Measurements from ENCODE around the gene PSMA5.

Gene PSMA5

GRCh38 chr1:109427171-109427467 lies 871 bp upstream of the PSMA5 start:
- TF ChIP-seq CTCF (IDR thresholded peaks at IDR 0.05; ENCODE audit: low read depth, low read length) = no peak
- DNase-seq (ENCODE audit: extremely low read depth, low read depth) = no peak

GRCh38 chr1:109425391-109426280 lies 612 bp downstream of the PSMA5 start:
- no peak for TF ChIP-seq CTCF (IDR thresholded peaks at IDR 0.05; ENCODE audit: low read depth, low read length)
- DNase-seq (ENCODE audit: extremely low read depth, low read depth) = no peak

DNA sequence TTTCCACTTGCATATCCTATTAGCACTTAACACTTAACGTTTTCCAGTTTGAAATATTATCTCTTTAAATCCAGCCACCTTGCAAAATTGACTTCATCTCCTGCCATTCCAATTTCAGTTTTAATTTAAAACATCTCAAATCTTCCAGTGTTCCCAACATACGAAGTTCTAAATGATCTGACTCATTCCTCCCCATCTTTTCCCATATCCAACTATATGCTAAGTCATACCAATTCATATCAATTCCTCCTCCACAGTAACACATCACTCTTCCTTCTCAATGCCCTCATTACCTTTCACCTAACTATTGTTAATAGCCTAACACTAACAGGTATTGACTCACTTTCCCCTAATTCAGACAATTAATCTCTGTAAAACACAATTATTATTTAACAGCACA lies 2.8 kb downstream of the PSMA5 start:
- TF ChIP-seq CTCF (IDR thresholded peaks at IDR 0.05; ENCODE audit: low read depth, low read length) = no peak
- DNase-seq (ENCODE audit: extremely low read depth, low read depth) = no peak

- TF ChIP-seq CTCF (IDR thresholded peaks at IDR 0.05; ENCODE audit: low read depth, low read length) = no peak
Measured at GRCh38 chr1:109412551-109412950, 13.7 kb downstream of the PSMA5 start.

GRCh38 chr1:109404838-109405237 lies 21.4 kb downstream of the PSMA5 start:
- no peak for DNase-seq (ENCODE audit: extremely low read depth, low read depth)
- no peak for TF ChIP-seq CTCF (IDR thresholded peaks at IDR 0.05; ENCODE audit: low read depth, low read length)

More at GRCh38 chr1:109412551-109412950, 13.7 kb downstream of the PSMA5 start:
- DNase-seq (ENCODE audit: extremely low read depth, low read depth) = no peak

GRCh38 chr1:109402025-109402424 lies 24.2 kb downstream of the PSMA5 start:
- TF ChIP-seq CTCF (IDR thresholded peaks at IDR 0.05; ENCODE audit: low read depth, low read length) = no peak
- no peak for DNase-seq (ENCODE audit: extremely low read depth, low read depth)

GRCh38 chr1:109400035-109400655 lies 26.1 kb downstream of the PSMA5 start:
- DNase-seq (ENCODE audit: extremely low read depth, low read depth) = no peak
- no peak for TF ChIP-seq CTCF (IDR thresholded peaks at IDR 0.05; ENCODE audit: low read depth, low read length)

All from AG09319 (cell line).